Limb (tissue), 2 donors: ENCODE data around the gene RNF115.
"Not testable (repeated sequence)": the region's sequence is repeated elsewhere in the genome, so short reads cannot be mapped to it uniquely, and the experiment has no call there.

Source experiments
- DNase-seq, 2 donors: peaks; one replicate each; pipeline ENCODE4 v3.0.0-alpha.2; 2016; ENCODE audit errors: extremely low spot score in 2 of 2

Gene RNF115

DNA sequence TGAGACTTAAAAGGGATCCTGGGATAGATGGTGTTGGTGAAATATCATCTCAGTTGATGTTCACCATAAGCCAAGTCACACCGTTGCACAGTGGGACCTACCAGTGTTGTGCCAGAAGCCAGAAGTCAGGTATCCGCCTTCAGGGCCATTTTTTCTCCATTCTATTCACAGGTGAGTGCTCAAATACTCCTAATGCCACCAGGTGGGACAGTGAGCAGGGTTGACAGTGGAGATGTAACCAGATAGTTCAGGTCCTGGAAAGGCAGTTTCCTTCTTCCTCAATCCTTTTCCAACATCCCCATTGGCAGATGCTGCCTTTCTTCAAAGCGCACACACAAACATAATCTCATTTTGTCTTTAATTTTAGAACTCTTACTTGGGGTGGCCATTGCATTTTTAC is 93.0 kb downstream of the RNF115 start:
- no peak for DNase-seq

DNA sequence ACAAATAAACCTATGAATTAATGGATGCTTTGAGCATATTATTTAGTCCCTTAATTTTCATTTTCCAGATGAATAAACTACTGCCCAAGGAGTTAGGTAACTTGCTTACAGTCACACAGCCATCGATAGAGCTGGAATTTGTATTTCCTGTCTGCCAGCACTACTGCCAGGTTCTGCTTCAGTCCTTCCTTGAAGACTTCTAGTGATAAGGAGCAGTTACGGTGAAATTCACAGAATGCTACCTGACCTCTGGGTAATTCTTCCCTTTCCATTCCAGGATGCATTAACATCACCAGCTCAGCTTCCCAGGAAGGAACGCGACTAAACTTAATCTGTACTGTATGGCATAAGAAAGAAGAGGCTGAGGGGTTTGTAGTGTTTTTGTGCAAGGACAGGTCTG is 93.4 kb downstream of the RNF115 start:
- no peak for DNase-seq

DNA sequence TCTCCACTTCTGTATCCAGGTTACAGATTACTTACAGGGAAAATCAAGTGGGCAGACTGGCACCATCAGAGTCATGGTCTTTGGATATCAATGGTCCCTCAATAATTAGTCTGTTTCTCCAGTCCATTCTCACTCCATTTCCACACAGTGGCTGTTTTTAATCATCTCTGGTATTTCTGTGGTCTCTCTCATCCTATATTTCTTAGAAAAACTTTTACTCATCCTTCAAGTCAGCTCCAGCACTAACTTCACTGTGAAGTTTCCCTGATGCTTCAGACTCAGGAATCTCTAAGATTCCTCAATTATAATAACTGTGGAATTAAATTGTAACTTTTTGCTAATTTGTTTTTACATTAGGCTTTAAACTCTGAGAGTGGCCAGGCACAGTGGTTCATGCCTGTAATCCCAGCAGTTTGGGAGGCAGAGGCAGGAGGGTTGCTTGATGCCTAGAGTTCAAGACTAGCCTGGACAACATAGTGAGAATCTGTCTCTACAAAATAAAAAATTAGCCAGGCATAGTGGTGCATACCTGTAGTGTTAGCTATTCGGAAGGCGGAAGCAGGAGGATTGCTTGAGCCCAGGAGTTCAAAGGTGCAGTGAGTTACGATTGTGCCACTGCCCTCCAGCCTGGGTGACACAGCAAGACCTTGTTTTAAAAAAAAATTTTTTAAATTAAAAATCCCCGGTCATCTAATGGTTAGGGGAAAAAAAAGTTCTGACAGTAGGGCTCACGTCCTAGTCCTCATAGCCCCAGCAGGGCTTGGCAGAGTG is 94.0 kb downstream of the RNF115 start:
- DNase-seq = no peak

DNA sequence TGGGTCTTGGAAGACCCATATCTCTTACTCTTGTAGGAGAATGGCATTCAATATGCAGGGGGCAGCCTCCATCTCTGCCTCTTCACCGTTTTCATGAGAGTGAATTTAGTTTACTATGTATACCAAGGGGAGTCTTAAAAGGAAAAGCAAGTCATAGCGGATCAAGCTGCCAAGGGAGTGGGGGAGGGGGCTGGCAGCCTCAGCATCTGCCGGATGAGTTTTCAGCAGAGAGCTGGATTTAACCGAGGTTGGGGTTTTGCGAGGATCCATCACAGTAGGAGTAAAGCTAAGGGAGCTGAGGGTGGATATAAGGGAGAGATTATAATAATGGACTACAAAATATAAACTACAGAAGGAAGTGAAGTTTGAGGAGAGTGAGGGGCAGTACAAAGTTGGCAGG is 94.7 kb downstream of the RNF115 start:
- no peak for DNase-seq

DNA sequence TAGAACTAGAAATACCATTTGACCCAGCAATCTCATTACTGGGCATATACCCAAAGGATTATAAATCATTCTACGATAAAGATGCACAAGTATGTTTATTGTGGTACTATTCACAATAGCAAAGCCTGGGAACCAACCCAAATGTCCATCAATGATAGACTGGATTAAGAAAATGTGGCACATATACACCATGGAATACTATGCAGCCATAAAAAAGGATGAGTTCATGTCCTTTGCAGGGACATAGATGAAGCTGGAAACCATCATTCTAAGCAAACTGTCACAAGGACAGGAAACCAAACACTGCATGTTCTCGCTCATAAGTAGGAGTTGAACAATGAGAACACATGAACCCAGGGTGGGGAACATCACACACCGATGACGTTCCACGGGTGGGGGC is 97.7 kb downstream of the RNF115 start:
- not testable (repeated sequence) for DNase-seq

DNA sequence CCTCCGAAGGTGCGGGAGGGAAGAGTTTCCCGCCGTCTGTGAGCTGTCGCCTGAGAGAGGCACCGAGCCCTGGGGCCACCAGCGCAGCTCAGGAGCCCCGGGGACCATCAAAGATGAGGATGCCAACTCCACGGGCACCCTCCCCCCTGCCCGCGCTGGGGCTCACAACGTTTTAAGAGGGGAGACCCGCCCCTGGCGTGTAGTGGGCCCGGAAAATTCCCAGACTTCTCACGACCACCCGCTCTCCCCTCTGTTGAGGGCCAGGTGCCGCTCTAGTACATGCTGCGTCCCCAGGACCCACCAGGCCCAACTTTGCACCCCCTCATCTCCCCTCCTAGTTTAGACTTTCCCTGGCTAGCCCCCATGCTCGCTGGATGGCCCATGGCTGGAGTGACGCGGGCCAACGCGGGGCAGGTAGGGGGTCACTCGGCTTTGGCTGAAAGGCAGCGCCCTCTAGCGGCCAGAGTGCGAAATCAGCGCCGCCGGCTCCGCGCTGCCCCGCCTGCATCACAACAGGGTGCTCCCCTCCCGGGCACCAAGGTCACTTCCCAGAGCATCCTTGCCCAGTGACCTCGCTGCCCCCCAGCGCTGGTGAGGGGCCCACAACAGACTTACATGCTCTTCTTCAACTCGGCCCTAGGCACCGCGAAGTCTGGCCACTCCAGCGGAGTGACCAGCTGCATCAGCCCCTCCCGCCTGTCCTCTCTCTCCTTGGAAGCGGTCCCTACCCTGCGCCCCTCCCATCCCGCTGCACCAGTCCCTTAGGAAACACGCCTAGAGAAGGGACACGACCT is 102.8 kb downstream of the RNF115 start:
- peak; percentile 36 to 82 for DNase-seq

DNA sequence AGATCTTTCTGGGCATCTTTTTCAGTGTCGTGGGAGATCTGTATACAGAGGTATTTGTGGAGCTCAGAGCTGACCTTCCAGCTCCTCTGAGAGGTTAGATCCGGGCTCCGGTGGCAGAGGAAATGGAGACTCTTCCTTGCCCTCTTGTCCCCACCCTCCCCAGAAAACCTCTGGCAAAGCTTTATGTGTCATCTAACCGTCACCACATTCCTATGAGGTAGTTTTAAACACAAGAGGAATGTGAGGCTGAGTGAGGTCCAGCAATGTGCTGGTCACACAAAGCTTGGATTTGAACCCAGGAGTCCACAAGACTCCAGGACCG is 103.4 kb downstream of the RNF115 start:
- DNase-seq = no peak

DNA sequence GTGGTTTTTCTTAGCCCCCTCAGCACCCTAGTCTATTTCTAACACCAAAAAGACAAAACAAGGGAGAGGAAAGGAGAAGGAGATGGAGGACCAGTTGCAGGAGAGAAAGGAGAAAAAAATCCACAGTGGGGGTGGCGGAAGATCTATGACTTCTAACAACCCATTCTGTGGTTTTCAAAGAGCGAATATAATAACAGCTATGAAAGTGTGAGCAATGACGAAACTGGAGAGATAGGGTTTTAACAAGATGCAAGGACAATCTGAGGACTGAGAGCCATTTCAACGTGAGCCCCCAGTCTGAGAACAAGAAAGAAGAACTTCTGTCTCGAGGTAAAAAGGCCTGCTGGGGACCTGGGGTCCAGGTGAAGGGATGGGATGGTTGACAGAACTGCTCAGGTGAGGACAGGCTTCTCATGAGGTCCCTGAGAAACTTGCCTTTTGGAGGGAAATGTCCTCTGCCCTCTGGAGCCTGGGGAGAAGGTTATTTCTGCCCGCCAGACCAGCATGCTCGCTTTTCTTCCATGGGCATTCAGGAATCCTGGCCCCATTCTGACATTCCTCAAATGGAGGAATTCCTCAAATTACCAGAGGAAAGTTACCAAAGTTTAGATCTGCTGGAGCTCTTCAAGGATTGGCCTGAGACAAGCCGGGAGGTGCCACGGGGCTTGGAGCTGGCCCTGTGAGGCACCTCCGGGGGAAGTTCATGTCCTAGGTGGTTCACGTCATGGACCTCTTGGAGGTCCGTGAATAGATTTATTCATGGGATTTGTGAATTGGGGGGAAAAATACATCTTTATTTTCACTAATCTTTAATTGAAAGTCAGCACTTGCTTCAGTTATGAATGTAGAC is 104.4 kb downstream of the RNF115 start, which contains the start of gene CD160:
Gene CD160 (plus strand): TSS at position 270 of the 850 bp plus-strand sequence. CDS start 8,829 bp downstream, outside the sequence.
- no peak for DNase-seq

DNA sequence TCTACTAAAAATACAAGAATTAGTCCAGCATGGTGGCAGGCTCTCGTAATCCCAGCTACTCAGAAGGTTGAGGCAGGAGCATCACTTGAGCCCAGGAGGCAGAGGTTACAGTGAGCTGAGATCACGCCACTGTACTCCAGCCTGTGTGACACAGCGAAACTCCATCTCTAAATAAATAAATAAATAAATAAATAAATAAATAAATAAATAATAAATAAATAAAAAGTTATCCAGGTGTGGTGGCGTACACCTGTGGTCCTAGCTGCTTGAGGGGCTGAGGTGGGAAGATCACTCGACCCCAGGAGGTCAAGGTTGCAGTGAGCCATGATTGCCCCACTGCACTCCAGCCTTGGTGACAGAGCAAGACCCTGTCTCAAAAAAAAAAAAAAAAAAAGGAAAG is 105.4 kb downstream of the RNF115 start:
- DNase-seq = not testable (repeated sequence)

DNA sequence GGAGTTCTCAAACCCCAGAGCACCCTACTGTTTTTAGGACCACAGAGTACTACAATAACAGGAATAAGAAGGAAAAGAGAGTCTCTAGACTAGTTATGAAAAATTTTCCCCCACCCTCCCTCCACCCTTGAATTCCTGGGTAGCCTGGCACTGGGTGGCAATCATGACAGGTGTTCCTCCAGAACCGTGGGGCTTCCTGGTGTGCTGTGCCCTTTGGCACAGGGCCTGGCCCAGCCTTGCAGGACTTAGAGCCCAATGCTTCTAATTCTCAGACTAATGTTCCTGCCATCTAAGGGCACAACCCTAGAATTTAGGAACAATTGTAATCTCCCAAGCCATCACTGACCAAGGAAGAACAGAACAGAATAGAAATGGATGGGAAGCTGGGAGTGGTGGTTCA is 106.1 kb downstream of the RNF115 start:
- DNase-seq = no peak

DNA sequence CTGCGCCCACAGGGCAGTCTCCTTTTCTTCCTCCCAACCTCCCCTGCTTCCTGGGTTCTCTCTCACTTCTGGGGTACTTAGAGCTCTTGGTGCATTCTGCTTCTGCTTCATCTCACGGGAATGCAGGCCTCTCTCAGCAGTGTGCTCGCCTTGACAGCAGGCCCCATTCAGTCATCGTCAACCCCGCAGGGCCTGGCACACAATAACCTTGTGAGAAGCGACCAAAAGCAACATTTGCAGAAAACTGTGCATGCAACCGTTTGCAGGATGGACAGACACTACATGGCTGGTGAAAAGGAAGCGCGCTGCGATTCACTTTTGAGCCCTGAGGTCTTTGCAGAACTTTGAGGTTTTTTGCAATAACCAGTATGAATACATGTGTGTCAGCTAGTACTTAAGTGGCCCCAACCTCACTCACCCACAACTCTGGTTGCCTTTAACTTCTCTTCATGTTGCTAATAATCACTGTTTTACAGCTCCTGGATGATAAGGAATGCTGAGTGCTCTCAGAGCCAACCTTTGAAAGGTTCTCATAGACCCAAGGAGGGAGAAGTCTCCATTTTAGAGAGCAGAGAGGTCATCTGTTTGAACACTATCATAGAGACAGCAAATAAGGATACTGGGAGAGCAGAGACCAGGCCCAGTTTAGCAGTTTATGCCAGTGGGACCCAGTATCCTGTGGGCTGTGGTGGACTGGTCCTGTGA is 107.1 kb downstream of the RNF115 start:
- no peak for DNase-seq

DNA sequence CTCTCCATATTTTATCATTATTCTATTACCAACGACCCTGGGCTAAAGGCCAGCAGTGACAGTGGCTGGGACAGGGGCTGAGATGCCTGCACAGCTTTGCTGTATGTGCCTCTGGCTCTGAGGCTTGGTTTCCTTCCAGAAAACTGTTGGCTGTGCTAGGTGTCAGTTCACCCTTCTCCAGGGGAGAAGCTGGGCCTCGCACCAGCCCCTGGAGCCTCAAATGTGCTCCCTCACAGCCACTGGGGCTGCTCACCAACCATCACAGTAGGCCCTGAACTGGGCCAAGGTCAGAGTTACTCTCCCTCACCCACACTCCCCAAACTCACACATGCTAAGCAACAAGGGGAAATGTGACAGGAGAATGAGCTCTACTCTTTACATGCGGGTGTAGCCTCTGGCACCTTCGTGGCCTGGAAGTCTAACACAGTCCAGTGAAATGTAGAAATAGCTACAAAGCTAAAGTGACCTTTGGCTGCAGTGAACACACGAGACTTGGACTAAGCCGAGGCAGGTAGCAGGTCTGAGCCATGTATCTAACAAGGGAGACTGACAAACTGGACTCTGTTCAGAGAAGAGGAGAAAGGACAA is 109.3 kb downstream of the RNF115 start:
- no peak for DNase-seq

DNA sequence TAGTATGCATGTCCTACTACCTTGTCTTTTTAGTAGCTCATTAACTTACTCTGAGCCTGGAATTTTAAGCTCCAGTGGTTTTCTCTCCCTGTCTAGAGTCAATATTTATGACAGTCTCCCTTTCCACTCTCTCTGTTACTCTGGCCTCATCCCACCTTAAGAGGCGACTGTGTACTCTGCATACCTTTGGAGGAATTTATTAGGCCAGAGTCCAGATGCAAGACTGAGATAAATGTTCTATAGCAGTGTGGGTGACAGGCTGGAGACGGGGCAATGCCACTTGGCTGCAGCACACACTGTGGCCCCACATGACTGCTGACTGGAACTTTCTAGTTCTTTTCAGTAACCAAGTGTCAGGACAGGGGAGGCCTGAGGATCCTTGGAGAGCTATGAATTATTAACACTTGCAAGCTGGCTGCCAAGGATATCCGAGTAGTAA is 112.7 kb downstream of the RNF115 start:
- no peak for DNase-seq

DNA sequence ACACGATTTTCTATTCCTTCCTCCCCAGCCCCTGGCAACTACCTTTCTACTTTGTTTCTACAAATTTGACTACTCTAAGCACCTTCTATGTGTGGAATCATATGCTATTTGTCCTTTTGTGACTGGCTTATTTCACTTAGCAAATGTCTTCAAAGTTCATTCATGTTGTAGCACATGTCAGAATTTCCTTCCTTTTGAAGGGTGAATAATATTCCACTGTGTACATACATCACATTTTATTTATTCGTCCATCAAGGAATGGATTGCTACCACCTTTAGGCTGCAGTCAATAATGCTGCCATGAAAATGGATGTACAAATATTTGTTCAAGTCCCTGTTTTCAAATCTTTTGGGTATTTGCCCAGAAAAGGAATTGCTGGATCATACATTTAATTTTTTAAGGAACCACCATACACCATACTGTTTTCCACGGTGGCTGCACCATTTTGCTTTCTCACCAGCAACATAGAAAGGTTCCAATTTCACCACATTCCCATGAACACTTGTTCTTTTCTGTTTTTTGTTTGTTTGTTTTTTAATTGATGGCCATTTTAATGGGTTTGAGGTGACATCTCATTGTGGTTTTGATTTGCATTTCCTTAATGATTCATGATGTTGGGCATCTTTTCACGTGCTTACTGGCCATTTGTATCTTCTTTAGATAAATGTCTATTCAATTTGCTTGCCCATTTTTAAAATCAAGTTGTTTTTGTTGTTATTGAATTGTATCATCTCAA is 113.4 kb downstream of the RNF115 start:
- no peak for DNase-seq

DNA sequence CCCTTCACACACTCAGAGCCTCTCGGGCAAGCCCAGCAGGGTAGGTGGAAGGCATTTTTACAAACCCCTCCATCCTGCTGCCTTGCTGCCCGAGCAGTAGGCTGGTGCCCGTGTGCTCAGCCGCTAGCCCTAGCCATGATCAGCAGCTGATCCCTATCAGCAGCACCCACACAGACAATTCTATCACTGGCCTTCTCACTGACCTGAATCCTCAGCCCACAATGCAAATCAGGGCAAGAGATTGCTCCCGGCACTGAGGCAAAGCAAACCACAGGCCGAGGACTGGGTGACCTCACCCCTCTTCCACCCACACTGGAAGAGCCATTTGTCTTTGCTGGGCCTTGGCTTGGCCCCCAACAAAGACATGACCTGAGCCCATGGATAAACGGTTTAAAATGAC is 115.8 kb downstream of the RNF115 start:
- no peak for DNase-seq

DNA sequence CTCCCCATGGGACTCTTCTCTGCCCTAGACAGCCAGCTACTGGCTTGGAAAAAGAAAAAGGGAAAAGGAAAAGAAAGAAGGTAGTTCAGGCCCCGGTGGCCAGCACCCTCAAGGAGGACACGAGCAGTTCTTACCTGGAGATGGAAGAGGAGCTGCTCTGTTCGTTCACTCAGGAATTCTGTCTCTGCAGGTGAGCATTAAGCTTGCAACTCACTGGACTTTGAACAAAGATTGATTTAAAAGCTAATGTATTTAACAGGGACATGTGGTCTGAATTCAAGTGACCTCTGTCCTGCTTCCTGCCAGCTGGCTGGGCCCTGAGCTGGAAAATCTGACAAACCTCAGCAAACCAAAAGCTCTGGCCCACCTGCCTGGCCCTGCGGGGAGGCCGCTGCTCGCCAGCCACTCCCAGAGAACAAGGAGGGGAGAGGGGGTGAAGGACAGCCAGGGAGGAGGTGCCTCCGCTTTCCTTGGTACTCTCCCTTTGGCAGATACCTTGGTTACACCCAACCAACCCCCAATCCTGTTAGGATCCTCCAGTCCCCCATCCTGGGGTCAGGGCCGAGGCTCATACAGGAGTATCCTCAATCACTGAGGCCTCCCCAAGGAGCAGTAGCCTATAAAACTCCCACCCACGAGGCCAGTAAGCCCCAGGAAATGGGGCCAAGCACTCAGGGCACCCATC is 116.6 kb downstream of the RNF115 start, which contains the start of gene PDZK1:
Gene PDZK1 (minus strand): TSS at position 186 of the 685 bp plus-strand sequence. CDS start 19,347 bp downstream, outside the sequence.
- no peak for DNase-seq

DNA sequence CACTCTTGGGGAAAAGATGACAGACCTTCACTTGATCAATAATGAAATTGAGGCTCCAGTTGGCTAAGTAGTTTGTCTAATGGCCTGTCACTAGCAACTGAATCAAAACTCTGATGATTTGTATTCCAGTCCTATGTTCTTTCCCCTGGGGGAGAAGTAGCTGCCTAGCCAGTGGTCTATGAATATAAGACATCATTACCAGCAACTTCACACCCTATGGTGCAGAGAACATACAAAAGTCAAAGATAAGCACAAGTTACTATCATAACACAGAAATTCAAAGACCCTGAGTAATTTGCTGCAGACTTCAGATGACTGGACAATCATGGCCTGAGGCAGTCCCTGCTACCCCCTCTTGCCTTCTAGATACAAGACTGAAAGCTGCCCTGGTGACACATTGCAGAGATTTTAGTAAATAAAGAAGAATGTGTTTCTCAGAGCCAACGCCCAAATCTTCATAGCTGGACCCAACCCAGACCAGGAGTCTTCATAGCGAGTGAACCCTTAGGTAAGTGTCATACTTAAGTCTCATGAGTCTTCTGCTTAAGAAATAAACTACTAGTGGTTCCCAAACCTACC is 117.7 kb downstream of the RNF115 start:
- DNase-seq = no peak

DNA sequence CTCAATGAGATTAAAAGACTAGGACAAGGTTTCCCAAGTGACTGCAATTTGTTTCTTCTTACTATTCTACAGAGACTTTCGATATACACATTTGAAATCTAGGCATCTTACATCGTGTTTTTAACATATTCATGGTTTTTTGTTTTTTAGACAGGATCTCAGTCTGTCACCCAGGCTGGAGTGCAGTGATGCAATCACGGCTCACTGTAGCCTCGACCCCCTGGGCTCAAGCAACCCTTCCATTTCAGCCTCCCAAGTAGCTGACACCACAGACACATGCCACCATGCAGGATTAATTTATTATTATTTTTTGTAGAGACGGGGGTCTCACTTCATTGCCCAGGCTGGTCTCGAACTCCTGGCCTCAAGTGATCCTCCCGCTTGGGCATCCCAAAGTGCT is 118.3 kb downstream of the RNF115 start:
- DNase-seq = no peak

DNA sequence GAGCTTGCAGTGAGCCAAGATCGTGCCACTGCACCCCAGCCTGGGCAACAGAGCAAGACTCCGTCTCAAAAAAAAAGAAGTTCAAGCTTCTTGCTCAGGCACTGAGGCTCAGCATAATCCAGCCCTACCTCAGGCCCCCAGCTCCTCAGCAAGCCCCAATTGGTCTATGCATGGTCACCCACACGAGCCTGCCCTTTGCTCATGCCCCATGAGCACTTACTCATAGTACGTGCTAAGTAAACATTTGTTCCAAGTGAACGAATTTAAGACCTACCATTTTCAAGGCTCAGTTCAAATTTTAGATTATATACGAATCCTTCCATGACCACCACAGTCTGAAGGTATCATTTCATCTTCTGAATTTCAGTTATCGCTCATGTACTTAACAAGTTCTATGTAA is 121.1 kb downstream of the RNF115 start:
- DNase-seq = no peak
